ENCODE results near the gene OGG1.

DNA sequence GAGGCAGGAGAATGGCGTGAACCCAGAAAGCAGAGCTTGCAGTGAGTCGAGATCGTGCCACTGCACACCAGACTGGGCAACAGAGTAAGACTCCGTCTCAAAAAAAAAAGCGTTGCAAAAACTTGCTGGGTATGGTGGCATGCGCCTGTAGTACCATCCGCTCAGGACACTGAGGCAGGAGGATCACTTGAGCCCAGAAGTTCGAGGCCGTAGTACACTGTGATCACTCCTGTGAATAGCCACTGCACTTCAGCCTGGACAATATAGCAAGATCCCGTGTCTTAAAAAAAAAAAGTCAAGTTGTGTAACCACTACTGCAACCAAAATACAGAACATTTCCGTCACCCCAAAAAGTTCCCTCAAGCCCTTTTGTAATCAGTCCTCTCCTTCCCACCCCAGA, 44.6 kb downstream of the OGG1 start:
- TF ChIP-seq, protein P1, sequence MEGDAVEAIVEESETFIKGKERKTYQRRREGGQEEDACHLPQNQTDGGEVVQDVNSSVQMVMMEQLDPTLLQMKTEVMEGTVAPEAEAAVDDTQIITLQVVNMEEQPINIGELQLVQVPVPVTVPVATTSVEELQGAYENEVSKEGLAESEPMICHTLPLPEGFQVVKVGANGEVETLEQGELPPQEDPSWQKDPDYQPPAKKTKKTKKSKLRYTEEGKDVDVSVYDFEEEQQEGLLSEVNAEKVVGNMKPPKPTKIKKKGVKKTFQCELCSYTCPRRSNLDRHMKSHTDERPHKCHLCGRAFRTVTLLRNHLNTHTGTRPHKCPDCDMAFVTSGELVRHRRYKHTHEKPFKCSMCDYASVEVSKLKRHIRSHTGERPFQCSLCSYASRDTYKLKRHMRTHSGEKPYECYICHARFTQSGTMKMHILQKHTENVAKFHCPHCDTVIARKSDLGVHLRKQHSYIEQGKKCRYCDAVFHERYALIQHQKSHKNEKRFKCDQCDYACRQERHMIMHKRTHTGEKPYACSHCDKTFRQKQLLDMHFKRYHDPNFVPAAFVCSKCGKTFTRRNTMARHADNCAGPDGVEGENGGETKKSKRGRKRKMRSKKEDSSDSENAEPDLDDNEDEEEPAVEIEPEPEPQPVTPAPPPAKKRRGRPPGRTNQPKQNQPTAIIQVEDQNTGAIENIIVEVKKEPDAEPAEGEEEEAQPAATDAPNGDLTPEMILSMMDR (IDR thresholded peaks at IDR 0.05): no peak
- no peak for TF ChIP-seq POLR2A (IDR thresholded peaks at IDR 0.05)
